NCI-H82 treated with DMSO at 0.1 percent for 48 hours (cell line): ENCODE results near the gene EGFR.

Experiments
- DNase-seq: peaks from one replicate; lab custom pipeline; 2025; ENCODE audit not compliant: unreplicated experiment; lab: John Stamatoyannopoulos, UW

EGFR gene

GRCh38 chr7:55006499-55006898 lies 12.3 kb upstream of the EGFR start:
- DNase-seq, result no peak

DNA sequence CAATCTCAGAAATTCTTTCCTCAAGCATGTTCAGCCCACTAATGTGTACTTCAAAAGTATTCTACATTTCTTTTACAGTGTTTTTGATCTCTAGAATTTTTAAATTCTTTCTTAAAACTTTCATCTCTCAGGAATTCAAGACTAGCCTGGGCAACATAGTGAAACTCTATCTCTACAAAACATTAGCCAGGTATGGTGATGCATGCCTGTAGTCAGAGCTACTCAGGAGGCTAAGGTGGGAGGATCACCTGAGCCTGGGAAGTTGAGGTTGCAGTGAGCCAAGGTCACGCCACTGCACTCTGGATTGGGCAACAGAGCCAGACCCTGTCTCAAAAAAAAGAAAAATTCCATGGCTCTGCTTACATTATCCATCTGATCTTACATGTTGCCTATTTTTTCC lies 5.0 kb upstream of the EGFR start:
- no peak for DNase-seq

GRCh38 chr7:55016061-55016745 lies 2.6 kb upstream of the EGFR start:
- DNase-seq, result no peak

- DNase-seq, result no peak
Measured at GRCh38 chr7:55016746-55017090, 2.1 kb upstream of the EGFR start.

DNA sequence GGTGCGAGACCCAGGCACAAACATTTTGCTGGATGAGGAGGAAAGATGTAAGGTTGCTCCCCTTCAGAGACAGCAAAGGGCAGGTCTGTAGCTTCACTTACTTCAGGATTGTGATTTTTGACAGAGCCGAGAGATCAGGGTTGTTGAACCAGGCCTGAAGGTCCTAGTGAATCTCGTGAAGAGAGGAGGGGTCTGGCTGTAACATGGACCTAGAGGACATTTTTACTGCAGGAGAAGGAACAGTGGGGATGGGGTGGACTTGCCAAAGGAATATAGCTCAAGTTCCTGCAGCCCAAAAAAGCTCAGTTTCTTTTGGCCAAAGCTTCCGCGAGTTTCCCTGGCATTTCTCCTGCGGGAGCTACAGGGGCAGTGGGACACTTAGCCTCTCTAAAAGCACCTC lies 976 bp upstream of the EGFR start:
- DNase-seq, result no peak

DNA sequence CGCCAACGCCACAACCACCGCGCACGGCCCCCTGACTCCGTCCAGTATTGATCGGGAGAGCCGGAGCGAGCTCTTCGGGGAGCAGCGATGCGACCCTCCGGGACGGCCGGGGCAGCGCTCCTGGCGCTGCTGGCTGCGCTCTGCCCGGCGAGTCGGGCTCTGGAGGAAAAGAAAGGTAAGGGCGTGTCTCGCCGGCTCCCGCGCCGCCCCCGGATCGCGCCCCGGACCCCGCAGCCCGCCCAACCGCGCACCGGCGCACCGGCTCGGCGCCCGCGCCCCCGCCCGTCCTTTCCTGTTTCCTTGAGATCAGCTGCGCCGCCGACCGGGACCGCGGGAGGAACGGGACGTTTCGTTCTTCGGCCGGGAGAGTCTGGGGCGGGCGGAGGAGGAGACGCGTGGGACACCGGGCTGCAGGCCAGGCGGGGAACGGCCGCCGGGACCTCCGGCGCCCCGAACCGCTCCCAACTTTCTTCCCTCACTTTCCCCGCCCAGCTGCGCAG lies 424 bp downstream of the EGFR start:
- DNase-seq, result no peak

DNA sequence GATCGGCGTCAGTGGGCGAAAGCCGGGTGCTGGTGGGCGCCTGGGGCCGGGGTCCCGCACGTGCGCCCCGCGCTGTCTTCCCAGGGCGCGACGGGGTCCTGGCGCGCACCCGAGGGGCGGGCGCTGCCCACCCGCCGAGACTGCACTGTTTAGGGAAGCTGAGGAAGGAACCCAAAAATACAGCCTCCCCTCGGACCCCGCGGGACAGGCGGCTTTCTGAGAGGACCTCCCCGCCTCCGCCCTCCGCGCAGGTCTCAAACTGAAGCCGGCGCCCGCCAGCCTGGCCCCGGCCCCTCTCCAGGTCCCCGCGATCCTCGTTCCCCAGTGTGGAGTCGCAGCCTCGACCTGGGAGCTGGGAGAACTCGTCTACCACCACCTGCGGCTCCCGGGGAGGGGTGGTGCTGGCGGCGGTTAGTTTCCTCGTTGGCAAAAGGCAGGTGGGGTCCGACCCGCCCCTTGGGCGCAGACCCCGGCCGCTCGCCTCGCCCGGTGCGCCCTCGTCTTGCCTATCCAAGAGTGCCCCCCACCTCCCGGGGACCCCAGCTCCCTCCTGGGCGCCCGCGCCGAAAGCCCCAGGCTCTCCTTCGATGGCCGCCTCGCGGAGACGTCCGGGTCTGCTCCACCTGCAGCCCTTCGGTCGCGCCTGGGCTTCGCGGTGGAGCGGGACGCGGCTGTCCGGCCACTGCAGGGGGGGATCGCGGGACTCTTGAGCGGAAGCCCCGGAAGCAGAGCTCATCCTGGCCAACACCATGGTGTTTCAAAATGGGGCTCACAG lies 1.1 kb downstream of the EGFR start:
- no peak for DNase-seq

DNA sequence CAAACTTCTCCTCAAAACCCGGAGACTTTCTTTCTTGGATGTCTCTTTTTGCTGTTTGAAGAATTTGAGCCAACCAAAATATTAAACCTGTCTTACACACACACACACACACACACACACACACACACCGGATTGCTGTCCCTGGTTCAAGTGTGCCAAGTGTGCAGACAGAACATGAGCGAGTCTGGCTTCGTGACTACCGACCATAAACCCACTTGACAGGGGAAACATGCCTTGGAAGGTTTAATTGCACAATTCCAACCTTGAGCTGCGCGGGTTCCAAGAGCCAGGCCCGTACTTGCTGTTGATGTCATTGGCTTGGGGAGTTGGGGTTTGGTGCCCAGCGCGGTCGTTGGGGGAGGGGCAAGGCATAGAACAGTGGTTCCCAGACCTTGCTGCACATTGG lies 1.7 kb downstream of the EGFR start:
- no peak for DNase-seq

- no peak for DNase-seq
Measured at GRCh38 chr7:55021053-55021452, 2.2 kb downstream of the EGFR start.

- no peak for DNase-seq
Measured at GRCh38 chr7:55022002-55022985, 3.5 kb downstream of the EGFR start.

DNA sequence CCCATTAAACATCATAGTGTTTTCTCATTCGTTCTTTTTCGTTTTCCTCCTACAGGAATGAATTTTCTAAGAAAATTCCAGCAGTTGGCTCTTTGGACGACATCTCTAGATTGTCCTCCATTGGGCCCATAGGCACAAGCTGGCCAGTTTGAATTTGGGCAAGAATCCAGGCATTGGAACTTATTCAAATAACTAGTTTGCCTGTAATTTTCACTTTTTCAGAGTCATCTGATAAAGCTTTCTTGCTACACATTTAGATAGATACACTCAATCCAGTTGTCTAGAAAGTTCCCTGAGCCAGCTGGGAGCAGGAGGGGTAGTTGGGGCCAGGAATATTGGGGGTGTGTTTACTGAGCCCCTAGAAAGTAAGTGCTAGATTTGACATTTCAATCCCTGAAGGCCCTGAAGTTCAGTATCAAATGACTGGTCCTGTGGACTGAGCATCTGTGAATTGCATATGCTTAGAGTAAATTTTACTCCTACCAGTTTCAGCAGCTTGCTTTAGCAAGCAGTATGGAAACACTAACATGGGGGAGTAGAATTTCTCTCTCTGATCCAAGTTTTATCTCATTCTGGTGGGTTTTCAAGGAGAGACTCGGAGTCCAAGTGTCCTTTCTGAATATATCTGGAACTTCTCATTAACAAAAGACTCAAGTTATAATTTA lies 5.2 kb downstream of the EGFR start:
- no peak for DNase-seq

DNA sequence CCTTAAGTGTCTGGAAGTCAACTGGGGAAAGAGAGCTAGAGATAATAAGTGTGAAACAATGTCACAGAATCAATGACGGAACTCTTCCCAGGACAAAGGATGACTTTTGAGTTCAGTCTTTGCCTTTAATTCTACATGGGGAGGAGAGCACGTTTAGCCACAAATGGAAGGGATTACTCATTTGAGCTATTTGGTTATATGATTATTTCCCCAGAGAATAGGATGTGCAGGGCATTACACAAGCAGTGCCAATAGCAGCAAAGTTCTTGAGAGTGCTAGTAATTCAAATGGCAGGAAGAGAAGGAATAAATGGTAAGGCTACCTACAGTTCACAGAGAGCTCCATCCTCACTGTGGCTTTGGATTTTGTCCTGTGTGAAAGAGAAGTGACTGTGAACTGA lies 6.0 kb downstream of the EGFR start:
- no peak for DNase-seq

- DNase-seq, result no peak
Measured at GRCh38 chr7:55026086-55026790, 7.4 kb downstream of the EGFR start.

- no peak for DNase-seq
Measured at GRCh38 chr7:55026867-55027490, 8.2 kb downstream of the EGFR start.

GRCh38 chr7:55028011-55028410 lies 9.2 kb downstream of the EGFR start:
- no peak for DNase-seq

DNA sequence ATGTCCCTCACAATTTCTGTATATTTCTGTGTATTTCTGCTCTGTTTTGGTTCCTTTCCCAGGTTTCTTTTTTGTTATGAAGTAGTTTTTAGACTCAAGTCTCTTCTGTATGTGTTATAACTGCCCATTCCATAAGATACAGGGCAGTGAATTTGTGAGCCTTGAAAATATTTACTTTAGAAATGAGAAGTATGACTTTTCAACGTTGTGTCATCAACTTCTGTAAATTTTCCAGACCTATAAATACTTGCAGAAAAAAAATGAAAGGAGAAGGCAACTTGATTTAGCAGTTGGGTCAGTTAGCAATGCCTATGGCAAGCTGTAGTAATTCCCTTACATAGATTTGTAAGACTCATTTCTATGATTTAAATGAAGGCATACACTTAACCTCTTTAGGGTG lies 11.5 kb downstream of the EGFR start:
- DNase-seq, result no peak

GRCh38 chr7:55031075-55031474 lies 12.3 kb downstream of the EGFR start:
- DNase-seq, result no peak

GRCh38 chr7:55032069-55032699 lies 13.4 kb downstream of the EGFR start:
- DNase-seq, result no peak

- no peak for DNase-seq
Measured at GRCh38 chr7:55033236-55033846, 14.5 kb downstream of the EGFR start.
